A204.1 (cell line): ENCODE results near the gene ARHGAP42.

Experiments used
- FAIRE-seq: peaks from 2 replicates; lab custom pipeline; 2012; peaks lifted over from hg19 to GRCh38; lab: Jason Lieb, UNC

ARHGAP42 gene

DNA sequence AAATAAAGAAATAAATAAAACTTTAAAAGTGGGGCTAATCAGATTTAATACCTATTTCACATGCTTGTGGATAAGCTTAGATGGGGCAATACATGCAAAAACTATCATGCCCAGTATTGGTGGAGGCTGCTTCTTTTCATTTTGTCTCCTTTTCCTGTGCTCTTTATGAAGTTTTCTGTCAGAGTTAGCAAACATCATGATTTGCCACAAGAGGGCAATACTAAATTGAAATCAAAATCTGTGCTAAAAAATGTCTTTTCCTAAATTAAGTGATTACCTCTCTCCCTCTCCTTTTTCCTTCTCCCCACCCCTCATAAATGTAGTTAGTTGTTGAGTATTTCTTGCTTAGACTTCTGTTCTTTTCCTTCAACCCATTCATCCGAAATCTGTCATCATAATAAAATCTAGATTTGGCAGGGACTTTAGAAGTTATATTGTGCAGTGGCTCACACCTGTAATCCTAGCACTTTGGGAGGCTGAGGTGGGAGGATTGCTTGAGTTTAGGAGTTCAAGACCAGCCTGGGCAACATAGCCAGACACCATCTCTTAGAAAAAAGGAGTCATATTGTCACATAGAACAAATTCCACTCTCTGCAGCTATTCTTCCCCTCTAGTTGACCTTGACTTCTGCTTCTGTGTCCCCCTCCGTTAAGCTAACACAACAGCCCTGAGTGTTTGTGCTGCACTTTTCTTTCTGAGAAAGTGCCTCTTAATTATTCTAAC, 4.7 kb upstream of the ARHGAP42 start:
- no peak for FAIRE-seq

DNA sequence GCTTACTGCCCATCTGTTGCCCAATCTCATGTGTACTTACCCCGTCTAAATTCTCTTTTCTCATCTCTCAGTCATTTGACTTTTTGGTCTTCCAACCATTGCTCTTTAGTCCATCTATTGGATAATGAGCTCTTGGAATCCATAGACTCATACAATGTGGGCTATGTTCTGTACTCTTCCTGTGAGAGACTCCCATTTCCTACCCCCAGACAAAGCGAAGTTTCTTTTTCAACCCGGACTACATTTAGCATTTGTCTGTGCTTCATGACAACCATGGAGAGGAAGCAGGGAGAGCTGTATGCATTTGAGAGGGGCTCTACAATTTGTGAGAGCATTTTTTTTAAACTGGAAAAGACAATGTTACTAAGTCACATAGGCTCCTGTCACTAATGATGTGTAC, 4.0 kb upstream of the ARHGAP42 start:
- no peak for FAIRE-seq

DNA sequence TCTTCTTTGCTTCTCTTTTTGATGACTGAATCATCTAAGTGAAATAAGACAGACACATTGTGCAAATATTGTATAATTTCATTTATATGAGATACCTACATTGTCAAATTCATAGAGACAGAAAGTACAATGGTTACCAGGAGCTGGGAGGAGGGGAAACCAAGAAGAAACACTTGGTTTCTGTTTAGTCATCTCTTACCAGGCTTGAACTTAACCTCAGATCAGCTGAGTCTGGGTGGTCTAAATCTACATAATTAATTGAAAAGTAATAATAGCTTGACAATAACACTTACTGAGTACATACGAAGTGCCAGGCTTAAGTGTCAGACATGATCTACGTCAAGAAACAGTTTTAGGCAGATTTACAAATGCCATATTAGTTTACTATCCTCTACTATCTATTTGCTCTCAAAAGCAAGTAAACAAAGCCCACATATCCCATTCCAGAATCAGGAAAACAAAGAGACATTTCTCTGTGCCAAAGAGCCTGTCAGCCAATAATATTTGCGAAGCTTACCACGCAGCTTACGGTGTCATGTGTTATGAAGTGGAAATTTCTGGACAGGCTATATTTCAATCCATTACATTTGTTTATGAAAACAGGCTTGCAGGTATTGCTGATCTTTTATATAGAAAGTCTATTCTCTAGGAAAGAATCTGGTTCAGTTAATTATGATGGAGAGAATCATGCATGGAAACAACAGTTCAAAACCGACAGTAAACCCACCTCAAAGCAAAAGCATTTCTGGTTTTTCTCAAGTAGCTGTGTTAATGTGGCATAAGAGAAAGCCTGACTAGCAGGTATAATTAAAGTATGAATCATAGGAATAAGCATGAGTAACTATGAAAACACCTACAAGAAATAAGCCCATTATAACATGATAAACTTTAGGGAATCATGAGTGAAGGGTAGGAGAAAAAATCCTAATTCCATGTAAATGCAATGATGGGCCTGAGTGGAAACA, 2.7 kb upstream of the ARHGAP42 start:
- no peak for FAIRE-seq

- FAIRE-seq: no peak
Observed at GRCh38 chr11:100686476-100687053, 523 bp upstream of the ARHGAP42 start.

DNA sequence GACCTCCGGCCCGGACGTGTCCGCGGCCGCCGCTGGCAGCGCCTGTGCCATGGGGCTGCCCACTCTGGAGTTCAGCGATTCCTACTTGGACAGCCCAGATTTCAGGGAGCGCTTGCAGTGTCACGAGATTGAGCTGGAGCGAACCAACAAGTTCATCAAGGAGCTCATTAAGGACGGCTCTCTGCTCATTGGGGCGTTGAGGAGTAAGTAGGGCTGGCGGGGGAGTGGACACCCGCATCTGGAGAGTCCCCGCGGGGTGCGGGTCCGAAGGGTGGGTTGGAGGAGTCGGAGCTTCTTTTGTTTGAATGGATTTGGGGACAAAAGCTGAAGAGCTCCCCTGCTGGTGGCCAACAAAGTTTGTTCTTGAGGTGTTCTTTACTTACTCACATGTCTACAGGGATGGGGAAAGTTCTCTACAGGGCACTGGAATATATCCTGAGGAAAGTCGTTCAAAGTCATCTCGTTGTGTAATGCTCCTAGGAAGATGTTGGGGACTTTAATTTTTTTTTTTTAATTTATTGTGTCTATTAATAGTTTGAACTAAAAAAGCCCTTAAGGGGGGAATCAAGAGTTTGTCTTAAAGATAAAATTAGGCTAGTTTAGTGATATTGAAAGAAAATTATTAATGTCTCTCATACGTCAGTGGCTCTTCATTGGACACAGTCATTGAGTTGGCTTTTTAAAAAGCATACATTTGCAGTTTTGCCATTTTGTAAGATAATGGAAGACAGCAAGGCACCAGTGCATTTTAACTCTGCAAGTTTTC, 725 bp downstream of the ARHGAP42 start:
- no peak for FAIRE-seq

DNA sequence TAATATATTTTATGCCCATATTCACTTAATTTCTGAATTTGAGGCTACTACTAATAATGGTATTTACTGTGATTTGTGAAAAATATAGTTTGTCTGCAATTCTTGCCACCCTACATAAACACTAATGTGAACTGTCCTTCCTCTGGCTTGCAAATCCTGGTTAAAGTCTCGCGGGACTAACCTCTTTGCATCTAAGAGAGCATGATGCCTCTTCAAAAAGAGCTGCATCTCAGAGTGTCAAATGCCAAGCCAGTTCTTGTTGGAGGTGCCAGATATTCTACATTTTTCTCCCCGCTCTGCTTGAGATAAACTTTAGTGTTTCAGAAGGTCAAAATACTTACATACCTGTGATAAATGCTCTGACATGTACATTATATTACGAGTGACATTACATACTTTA, 2.1 kb downstream of the ARHGAP42 start:
- no peak for FAIRE-seq

DNA sequence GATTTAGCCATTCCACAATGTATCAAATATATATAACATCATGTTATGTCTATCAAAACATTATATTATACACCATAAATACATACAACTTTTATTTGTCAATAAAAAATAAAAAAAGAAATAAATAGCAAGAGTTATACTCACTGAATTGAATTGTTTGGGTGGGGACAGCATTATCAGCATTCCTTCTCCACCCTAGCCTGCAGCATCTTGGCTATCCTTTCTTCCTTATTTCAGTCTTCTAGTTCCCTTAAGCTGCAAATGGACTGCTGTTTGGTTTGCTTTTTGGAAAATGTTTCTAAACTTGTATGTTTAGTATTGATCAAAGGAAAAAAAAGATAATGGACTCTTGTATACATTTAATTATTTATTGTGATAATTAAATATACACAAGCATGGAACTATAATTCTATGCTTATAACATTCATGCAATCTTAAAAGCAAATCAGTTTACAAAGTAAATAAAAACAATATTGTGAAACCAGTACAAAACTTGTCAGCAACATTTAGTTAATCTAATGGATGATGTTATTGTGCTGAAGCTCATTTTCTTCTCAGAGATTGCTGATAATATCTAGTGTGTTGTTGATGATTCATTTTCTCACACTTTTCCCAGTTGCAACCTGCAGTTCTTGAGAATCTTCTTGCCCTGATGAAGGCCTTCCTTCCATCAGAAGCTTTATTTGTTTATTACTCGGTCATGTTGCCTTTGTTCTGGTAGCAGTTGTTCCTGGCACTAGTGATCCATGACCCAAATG, 5.0 kb downstream of the ARHGAP42 start:
- FAIRE-seq: no peak

GRCh38 chr11:100695911-100696310, 8.8 kb downstream of the ARHGAP42 start:
- no peak for FAIRE-seq

- FAIRE-seq: no peak
Observed at GRCh38 chr11:100703139-100703538, 16.1 kb downstream of the ARHGAP42 start.

DNA sequence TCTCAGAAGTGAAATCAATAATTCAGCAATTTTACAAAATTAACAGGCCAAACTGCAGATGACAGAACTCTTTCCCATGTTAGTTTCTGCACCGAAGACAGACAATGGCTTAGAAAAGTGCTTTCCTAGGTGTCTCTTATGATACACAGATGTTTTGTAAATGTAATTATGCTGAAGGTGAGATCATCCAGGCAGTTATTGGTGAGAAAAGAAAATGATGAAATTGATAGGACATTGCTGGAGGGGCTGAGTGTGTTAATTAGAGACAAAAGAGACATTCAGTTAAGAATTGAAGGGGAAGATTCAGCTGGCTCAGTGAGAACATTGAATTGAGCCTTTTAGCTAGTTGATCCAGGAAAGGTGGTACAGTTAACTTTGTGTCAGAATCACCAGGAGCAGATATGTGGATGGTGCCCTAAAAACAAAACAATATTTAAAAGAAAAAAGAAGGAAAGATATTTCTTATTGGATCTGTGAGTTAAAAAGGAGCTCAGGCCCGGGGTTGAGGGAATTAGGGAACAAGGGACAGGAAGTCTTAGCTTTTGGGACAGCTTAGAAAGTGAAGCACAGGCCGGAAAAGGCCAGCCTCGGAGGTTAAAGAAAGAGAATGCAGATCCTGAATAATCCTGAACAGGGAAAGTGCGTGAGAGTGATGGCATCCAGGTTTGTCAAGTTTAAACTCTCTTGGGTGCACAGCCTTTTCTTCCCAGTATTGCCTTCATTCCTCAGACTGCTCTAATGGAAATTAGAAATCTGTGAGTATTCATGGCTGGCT, 16.9 kb downstream of the ARHGAP42 start:
- no peak for FAIRE-seq

DNA sequence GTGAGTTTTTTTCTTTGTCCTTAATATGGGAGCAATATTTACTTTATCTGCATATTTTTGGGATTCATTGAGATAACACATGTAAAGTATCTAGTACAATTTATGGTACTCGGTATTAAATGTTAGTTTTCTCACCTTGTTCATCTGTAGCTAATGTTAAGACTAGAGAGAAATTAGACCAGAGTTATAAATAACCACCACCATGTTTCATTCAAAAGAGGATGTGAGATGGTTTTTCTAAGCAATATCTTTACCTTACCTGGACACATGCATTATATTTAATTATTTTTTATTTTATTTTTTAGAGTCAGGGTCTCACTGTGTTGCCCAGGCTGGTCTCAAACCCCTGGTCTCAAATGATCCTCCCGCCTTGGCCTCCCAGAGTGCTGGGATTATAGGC, 18.4 kb downstream of the ARHGAP42 start:
- FAIRE-seq: no peak

DNA sequence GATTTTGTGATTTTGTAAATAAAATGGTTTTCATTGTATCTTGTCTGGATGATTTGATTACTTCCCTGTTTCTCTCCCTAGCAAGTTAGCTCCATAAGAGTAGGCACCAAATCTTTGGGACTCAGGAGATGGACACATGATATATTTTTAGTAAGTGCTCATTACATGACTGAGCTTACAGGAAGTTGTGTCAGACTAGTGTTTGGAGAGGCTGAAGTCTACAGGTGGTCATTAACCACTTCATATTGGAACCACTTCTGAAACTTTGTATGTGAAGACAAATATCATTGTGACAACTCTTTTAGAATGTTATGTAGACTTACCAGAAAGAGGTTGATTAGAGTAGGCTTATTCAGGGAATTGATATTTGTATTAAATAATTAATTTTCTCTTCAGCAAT, 19.1 kb downstream of the ARHGAP42 start:
- FAIRE-seq: no peak

GRCh38 chr11:100709233-100709957, 22.3 kb downstream of the ARHGAP42 start:
- FAIRE-seq: no peak

DNA sequence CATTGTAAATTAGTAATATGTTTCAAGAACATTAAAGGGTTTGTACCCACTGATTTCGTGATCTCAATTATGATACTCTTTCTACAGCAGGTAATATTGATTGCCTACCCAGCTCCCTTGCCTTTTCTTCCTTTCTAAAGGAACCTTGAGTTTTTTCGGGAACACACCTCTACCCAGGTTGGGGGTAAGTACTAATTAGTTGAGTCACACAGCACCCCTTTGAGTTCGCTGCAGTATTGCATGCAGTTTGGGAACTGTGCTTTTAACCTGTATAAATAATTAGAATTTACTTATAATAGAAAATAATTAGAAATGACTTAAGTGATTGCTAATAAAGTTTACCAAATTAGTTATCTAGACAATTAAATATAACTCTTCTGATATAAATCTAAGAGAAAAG, 24.9 kb downstream of the ARHGAP42 start:
- no peak for FAIRE-seq

DNA sequence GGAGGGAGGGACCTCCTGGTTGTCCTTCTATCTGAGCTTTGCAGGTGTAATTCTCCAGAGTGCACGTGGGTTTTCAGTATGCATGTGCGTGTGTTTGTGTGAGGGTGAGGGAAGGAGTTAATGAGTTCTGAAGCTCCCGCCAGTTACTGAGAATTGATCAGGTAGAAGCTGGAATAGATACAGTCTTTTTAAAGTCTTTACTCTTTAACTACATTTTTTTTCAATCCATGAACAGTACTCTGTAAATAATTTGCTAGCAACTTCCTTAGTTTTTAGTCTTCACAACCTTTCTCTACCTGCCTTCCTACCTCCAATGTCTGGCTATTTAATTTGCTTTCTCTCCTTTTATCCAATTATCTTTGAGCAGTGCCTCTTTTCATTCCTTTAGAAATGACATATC, 25.5 kb downstream of the ARHGAP42 start:
- no peak for FAIRE-seq

DNA sequence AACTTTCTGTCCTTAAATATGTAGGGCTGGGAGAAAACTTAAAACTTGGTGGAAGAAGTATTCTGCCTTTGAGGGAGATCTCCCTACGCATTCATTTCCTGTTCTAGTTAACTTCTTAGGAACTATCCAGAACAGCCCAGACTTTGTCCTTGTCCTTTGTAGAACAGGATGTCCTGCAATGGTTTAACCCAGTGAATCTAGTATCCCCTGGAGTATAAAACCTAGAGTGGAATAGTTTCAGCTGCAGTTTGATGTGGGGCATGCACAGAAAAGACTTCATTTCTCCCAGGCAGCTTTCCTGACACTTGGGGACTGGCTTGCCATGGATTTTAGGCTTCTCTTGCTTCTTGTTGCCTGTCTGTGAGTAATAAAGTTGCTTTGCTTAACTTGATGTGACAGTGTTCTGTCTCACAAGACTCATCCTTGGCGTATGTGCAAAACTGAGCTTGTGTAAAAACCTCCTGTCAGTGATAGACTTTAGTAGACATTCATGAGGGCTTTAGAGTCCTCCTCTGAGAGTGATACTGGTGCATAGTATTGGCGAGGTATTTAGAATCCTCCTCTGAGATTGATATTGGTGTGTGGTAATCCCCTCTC, 28.2 kb downstream of the ARHGAP42 start:
- no peak for FAIRE-seq

- no peak for FAIRE-seq
Observed at GRCh38 chr11:100716838-100717237, 29.8 kb downstream of the ARHGAP42 start.

- no peak for FAIRE-seq
Observed at GRCh38 chr11:100719362-100719761, 32.3 kb downstream of the ARHGAP42 start.

GRCh38 chr11:100719809-100720221, 32.7 kb downstream of the ARHGAP42 start:
- no peak for FAIRE-seq

GRCh38 chr11:100726680-100727079, 39.6 kb downstream of the ARHGAP42 start:
- no peak for FAIRE-seq
